GM15510 (cell line): ENCODE data around the gene CFAP91.

Experiments
- POLR2A ChIP-seq: IDR thresholded peaks from 3 replicates; pipeline ENCODE4 v1.6.1; 2011; ENCODE audit warnings: borderline replicate concordance; ENCODE audit not compliant: insufficient read length; ENCODE audit errors: extremely low read depth

The CFAP91 gene

DNA sequence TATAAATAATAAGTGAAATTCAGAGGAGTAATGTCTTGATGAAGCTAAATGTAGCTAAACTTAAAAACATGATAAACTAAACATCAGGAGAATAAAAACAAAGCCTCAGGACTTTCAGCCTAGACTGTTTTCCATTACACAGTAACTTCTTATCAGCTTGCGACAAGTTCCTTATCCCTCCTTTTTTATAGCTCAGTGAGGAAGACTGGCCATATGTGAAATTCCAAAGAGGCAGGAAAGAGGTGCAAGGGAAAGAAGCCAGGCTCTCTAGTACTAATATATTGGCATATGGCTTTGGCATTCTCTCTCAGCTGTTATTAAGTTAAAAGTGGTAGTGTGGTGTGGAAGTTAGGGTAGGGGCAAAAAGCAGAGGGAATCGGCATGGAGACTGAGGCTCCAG lies 30.0 kb upstream of the CFAP91 start:
- TF ChIP-seq POLR2A: no peak

DNA sequence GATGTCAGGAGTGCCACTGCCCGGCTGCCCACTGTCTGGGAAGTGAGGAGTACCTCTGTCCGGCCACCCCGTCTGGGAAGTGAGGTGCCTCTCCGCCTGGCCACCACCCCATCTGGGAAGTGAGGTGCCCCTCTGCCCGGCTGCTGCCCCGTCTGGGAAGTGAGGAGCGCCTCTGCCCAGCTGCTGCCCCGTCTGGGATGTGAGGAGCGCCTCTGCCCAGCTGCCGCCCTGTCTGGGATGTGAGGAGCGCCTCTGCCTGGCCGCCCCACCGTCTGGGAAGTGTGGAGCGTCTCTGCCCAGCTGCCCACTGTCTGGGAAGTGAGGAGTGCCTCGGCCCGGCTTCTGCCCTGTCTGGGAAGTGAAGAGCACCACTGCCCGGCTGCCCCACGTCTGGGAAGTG lies 28.9 kb upstream of the CFAP91 start:
- no peak for TF ChIP-seq POLR2A

DNA sequence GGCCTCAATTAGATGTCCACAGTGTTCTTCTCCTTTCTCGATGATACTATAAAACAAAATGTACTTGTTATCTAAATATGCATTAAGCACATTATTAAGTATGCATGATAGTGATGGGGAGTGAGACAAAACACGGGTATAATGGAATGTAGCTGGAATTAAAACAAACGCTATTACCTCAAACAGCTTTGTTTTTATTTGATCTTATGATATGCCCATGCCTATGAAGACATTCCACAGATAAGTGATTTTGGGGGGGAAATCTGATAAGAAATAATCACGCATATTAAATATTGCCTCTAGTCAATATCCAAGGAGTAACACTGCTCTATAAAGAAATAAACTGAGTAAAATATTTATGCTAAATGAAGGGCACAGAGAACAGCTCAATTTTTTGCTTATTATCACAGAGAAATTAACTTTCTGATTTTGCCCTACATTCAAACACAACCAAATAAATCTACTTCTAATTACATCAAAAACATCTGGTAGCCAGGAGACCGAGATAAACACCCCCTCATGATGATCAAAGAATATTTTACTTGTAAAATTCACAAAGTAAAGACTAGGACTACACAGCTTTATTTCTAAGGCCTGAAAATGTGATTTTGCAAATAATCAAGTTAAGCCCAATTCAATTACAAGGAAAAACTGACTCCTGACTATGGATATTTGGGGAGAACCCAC lies 27.5 kb upstream of the CFAP91 start:
- no peak for TF ChIP-seq POLR2A

DNA sequence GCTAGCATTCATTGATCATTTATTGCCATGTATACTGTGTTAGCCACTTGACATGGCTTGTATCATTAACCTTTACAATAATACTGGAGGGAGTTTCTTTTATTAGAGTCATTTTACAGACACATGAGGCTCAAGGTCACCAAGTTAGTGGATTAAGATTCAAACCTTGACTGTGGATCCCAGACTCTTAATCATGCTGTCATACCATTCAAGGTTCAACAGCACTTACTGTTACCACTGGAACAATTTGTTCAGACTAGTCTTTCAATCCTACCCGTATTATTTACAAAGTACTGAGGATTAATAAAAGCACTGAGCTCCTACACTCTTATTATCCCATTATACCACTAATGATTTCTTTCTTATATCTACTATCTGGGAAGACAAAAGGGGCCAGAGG lies 26.8 kb upstream of the CFAP91 start:
- TF ChIP-seq POLR2A: no peak

DNA sequence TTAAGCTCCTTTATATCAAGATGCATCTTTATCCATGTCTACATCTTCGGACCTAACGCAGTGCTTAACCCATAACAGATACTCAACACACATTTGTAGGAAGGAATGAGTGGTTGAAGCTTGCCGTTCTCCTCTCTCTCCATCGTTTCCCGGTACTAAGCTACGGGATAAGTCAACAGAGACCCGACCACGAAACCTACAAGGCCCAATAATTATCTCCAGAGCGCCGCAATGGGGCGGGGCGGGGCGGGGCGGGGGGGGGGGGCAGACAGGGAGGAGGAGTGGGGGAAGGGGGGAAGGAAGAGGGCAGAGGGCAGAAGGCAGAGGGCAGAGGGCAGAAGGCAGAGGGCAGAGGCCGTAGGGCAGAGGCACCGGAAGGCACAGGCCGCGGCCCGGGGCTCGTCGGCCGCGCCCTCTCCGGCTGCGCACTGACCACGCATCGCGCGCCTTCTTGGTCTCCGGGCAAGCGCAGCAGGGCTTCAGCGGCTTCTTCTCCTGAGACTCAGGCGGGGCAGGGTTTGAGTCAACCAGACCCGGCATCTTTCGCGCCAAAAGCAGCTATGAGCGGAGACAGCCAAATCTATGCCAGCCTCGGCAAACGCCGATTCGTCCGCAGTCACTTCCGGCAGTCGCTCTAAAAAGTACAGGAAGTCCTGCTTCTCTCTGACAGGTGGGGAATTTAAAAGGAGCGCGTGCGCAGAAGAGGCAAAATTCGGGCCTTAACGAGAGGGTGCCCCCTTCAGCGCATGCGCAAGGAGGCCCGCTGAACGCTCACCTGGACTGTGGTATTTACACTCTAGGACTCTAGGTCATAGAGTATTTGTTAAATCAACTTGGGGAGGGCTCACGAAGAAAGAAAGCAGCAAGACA lies 25.8 kb upstream of the CFAP91 start, which contains the start of gene COX17:
TSS of gene COX17 (minus strand) at position 636 of the 870 bp plus-strand sequence. CDS start at position 540, 96 bp downstream.
- peak; percentile 45 for TF ChIP-seq POLR2A

DNA sequence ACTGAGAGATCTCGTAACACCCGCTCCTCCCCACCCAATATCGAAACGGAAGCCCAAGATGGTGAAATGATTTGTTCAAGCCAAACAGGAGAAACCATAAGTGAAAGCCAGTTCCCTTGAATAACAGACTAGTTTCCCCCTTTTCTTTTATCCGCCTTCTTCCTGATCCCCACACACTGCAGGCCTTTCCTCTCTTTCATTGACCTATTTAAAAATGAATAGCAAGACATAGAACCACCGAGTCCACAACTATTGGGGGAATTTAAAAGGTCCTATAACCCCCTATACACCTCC lies 25.2 kb upstream of the CFAP91 start:
- no peak for TF ChIP-seq POLR2A

DNA sequence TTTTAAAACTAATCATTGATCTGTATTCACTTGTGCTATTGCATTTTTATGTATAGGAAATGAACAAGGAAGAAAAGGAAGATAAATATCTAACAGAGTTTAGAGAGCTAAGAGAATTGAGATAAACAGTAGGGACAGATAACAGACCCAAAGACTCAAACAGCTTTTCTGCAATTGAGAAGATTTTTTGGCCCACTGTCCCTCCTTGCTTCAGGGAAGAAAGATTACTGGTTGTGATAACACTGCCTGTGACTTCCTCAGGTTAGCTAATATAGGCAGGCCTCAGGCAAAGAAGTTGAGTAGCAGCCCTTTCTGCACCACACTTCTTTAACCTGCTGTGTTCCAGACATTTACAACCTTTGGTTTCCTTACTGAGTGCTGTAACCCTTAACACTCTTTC lies 22.9 kb upstream of the CFAP91 start:
- TF ChIP-seq POLR2A: no peak

DNA sequence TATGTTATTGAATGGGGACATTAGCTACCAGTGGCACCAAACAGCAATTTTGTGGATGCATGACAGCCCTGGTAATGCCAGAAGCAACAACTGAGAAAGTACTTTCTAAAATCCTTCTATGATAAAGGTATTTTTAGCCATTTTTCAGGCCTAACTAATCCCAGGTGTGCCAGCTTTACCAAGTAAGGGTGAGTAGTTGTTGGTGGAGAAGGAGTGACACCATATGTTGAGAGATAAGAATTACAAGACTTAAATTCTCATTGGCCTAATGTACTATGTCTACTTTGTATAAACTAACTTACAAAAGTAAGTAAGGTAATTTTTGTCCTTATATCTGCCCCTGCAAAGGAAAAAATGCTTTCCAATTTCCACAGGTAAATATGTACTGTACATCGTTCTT lies 21.5 kb upstream of the CFAP91 start:
- TF ChIP-seq POLR2A: no peak

DNA sequence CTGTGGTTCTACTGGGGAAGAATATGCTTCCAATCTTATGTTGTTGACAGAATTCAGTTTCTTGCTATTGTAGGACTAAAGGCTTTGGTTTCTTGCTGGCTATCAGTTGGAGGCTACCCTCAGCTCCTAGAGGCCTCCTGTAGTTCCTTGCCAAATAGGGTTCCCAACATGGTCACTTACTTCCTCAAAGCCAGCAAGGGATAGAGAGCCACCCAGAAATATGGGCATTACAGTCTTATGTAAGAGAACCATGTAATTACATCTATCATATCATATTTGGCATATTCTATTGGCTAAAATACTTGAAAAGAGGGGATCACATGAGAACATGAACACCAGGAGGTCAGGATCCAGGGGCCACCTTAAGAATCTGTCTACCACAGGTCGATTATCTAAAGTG lies 19.4 kb upstream of the CFAP91 start:
- no peak for TF ChIP-seq POLR2A

DNA sequence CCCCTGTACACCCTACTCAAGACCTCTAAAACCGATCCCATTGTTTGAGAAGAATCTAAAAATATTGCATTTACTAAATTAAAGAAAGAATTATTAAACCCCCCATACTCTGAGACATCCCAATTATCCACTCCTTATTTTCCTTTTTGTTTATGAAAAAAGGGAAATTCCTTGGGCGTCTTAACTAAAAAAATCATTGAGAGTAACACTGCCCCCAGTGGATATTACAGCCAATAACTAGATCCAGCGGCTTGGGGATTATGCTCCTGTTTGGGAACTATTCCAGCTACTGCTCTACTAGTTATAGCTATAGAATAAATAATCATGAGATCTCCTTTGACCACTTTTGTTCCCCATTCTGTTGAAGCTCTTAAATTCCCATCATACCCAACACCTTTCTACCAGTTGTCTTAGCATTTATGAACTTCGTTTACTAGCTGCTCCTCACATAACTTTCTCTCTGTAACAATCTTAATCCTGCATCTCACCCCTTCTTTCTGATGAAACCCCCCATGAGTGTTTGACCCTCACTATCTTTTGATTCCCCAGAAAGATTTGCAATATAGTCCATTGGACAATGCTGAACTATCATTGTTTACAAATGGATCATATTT lies 12.7 kb upstream of the CFAP91 start:
- no peak for TF ChIP-seq POLR2A

DNA sequence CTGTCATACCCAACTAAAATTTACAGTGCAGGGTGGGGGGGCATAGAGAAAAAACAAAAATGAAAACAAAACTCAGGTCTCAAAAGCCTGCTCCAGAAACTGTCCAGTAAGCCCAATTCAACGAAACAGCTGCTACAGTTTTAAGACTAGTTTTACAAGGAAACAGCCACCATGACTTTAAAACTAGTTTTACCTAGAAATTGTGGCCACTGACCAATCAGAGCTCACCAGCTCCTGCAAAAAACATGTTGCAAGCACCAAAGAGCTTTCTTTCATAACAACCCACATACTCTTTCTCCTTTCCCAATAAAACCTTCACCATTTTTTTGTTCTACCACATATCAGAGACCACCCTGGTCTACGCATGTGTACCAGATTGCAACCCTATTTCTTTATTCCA lies 7.3 kb upstream of the CFAP91 start:
- TF ChIP-seq POLR2A: no peak

DNA sequence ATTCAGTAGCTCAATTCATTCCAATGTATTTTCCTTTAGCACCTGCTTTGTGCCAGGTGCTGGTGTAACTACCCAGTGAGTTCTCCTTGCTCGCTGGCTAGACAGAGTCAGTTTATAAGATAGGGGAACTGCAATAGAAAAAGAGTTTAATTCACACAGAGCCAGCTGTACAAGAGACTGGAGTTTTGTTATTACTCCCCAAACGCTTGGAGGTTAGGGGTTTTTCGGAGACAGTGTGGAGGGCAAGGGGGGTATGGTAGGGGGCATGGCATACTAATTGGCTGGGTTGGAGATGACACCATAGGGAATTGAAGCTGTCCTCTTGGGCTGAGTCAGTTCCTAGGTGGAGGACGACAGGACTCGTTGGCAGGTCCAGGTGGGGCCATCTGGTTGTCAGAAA lies 5.4 kb upstream of the CFAP91 start:
- no peak for TF ChIP-seq POLR2A

DNA sequence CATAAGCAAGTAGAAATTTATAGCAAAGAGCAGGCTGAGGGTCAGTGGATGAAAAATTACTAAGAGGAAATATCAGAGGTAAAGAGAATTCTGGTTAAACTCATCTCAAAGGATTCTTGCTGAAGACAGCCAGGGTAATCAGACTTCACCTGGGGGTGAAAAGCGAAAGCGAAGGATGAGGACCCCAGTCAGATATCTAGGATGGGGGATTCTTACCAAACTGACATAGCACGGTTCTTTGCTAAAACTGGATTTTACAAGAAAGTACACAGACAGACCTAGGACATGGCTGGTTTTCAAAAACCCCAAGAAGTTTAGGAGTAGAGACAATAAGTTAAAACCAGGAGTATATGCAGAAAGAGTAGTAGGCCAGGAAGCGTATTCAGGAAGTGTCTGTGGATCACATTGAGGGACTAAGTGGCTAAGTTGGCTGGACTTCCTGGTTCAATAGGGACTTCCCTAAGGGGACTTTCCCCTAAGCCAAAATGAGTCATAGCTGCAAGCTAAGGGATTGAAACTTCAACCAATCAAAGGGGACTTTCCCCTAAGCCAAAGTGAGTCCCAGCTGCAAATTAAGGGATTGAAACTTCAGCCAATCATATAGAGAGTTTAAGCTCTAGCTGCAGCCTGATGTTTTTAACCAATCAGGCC lies 2.4 kb upstream of the CFAP91 start:
- TF ChIP-seq POLR2A: no peak

DNA sequence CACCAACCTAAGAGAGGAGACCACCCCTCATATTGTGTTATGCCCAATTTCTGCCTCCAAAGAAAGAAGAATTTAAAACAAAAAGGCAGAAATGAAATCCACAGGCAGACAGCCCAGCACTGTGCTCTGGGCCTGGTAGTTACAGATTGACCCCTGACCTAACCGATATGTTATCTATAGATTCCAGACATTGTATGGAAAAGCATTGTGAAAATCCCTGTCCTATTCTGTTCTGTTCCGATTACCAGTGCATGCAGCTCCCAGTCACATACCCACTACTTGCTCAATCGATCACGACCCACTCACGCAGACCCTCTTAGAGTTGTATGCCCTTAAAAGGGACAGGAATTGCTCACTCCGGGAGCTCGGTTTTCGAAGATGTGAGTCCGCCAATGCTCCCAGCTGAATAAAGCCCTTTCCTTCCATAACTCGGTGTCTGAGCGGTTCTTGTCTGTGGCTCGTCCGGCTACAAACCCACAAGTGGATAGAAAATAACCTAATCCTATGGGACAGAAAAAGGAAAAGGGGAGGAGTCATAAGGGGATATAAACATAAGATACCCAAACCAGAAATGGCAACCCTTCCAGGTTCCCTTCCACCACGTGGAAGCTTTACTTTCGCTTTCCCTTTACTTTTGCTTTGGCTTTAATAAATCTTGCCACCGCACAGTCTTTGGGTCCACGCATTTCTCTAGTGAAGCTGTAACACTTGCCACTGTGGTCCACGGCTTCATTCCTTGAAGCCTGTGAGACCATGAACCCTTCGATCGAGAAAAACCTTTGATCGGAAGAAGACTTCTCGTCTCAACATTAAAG lies 1.7 kb upstream of the CFAP91 start:
- no peak for TF ChIP-seq POLR2A
